Right ventricle myocardium inferior (tissue), 1 donor: ENCODE results near the gene AHRR. TPM values are rescaled to one million over a fixed set of nuclear protein-coding genes. Genes with fewer than 3 reads are reported as not detected.
"Not testable (repeated sequence)": the region's sequence is repeated elsewhere in the genome, so short reads cannot be mapped to it uniquely, and the experiment has no call there.

Experiments used
- ATAC-seq: fragments of 200-7000 bp; cut with Tn5 transposase; one replicate; pipeline ENCODE4 v1.9.1; 2020; ENCODE audit warnings: mild to moderate bottlenecking, moderate library complexity
- DNase-seq: peaks from one replicate; pipeline ENCODE4 v3.0.0; 2021; ENCODE audit errors: missing footprints
- intact Hi-C: fragments of 100-400 bp; cut with DNase I; formaldehyde crosslinking; loops from one replicate; pipeline ENCODE4 v1.11.0; 2022
- total RNA-seq: library from RNA; stranded (reverse); fragmentation: NEBNext Ultra II Directional; extraction: Animal tissue kit (Norgen Biotek cat#: 25700); gene quantifications from one replicate; pipeline ENCODE4 v1.2.1, GENCODE V29; 2021
- donor health status: DM: no; HTN: yes; CAD: no; lungs with severe emphysema.

The AHRR gene
- total RNA-seq, 1 donor from 2014 or later, result 2.1 TPM

- DNase-seq, intact Hi-C loops, ATAC-seq: not testable (repeated sequence)
Measured at GRCh38 chr5:398141-398474, 76.6 kb downstream of the AHRR start.

DNA sequence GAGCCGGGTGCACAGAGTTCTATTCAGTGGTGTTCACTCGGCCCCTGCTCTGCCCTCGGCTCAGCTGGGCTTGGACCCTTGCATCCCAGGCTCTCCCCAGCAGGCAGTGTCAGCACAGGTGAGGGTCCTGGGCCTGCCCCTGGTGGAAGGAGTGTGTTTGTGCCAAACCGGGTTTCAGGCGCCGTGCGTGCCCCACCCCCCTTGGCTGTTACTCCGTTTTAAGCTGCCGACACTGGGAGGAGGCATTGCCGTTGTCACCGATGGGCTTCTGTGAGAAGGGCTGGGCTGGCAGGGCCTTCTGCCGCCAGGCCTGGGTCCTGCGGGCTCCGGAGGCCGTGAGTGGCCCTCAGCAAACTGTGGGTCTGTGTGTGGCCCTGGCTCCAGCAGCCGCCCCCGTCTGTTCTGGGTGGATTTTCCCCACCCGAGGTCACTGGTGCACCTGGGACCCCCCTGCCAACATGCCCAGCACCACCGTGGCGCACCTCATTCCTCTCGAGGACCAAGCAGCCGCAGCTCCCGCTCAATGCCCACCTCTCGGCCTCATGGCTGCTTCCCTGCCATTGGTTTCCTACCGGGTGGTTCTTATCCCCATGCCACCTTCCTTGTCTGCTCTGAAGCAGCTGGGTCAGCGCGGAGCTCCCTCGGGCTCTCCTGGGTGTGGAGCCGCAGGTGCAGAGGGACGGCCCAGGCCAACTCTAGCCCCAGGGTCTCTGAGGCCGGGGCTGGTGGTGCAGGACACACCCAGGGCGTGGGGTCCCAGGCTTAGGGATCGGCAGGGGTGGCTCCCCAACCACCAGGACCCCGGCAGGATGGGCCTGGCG lies 77.2 kb downstream of the AHRR start:
- ATAC-seq (no peak), DNase-seq (peak; percentile 37)
- intact Hi-C loops, result no loop called here

DNA sequence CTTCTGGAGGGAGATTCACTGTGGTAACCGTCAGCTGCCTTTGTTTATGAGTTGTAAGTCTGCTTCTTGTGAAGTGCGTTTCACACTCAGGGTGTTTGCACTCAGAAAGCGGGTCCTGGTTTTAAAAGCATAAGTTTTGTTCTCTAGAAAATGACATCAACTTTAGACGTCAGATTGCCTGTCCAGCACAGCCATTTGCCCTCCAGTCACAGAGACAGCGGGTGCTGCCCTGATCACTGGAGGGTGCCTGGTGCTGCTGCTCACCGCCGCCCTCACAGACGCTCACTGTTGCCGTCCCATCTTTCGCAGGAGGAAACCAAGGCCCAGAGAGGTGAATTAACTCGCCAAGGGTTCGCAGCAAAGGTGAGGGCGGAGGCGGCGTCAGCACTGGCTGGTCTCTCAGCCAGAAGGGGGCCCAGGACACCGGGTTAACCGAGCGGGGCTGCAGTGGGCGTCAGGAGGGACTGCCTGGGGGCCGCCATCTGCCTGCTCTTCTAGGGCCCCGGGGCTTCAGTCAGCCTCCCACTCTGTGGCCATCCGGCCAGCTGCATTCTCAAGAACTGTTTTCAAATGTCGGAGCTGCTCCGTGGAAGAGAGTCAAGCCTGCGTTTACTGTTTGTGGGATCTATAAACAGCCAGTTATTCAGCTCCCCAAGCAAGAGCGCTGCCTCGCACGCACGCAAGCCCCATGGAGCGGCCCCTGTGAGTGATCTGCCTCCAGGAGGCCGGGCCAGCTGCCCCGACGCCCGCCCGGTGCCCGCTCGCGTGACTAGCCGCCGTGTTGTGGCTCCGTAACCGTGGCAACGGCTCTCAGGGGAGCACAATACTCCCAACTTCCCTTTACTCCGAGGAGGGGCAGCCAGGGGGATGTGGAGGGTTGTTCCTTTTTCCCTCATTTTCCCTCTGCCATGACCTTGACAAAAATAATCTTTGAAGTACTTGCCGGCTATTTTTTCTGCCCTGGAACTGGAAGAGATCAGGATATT lies 78.1 kb downstream of the AHRR start:
- intact Hi-C loops, result no loop called here
- ATAC-seq (peak; percentile 87), DNase-seq (peak; percentile 95)

DNA sequence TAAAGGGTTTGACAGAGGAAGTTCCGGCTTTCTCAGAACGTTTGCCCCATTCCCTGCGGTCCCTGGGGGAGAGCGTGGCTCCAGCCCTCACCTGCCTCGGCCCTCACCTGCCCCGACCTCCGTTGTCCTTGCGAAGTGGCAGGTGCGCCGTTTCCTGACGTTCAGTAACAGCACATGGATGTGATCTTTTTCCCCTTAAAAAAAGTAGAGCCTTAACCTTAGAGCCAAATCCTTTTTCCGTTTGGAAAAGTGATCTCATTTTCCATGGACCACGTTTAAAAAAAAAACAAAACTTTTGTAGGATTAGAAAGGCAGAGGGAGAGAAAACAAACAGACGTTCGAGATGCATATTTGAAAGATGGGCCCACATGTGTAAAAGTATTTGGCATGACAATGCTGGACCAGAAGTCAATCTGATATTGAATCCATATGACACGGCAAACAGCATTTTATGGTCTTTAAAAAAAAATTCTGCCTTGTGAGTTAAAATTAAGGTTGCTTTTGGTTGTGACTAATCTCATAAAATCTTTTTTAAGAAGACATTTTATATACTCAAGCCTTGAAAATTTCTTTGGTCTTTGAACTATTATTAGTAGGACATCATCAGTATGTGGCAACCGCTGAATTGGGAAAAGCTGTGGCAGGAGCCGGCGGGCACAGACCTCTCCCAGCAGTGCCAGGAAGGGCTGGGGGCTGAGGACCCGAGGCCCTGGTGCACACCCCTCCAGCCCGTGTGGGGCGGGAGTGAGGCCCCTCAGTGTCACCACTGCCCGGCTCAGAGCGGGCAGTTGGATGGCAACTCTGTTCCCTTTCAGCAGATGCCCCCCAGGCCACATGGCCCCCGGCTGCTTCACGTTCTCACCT lies 79.0 kb downstream of the AHRR start:
- ATAC-seq (no peak), DNase-seq (peak; percentile 50)
- intact Hi-C loops, result no loop called here

GRCh38 chr5:401146-402034 lies 79.9 kb downstream of the AHRR start:
- ATAC-seq (no peak), DNase-seq (peak; percentile 58)
- intact Hi-C loops, result no loop called here

- ATAC-seq, intact Hi-C loops, DNase-seq: not testable (repeated sequence)
Measured at GRCh38 chr5:402219-402614, 80.7 kb downstream of the AHRR start.

- DNase-seq, result peak; percentile 55
- no peak for ATAC-seq
- intact Hi-C loops, result no loop called here
Measured at GRCh38 chr5:402615-403359, 81.3 kb downstream of the AHRR start.

- intact Hi-C loops, result no loop called here
- ATAC-seq (no peak), DNase-seq (no peak)
Measured at GRCh38 chr5:403995-404394, 82.5 kb downstream of the AHRR start.

- ATAC-seq, result no peak
- intact Hi-C loops, result no loop called here
- no peak for DNase-seq
Measured at GRCh38 chr5:404666-405241, 83.2 kb downstream of the AHRR start.

- ATAC-seq, result no peak
Measured at GRCh38 chr5:405421-405820, 83.9 kb downstream of the AHRR start.

DNA sequence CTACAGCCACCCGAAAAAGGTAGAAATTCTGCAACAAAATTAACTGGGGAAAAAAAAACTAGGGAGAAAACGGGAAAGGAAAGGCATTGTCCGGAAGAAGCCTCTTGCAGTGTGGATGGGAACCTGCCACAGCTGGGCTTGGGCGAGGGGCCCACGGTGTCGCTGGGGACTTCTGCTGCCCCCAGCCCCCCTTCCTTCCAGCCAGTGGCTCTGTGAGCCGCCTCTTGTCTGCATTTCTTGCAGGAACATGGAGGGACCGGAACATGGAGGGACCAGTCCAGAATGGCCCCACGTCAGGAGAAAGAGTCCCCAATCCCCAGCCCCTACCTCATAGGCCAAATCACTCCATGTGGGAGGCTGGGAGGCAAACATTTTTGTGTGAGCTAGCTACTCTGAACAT lies 84.5 kb downstream of the AHRR start:
- ATAC-seq (no peak), DNase-seq (no peak)
- intact Hi-C loops, result no loop called here

More at GRCh38 chr5:405421-405820, 83.9 kb downstream of the AHRR start:
- DNase-seq, result no peak
- intact Hi-C loops, result no loop called here

GRCh38 chr5:407051-407450 lies 85.5 kb downstream of the AHRR start:
- intact Hi-C loops, result no loop called here
- ATAC-seq (no peak), DNase-seq (no peak)

- ATAC-seq, result no peak
- intact Hi-C loops, result no loop called here
- no peak for DNase-seq
Measured at GRCh38 chr5:407801-408268, 86.3 kb downstream of the AHRR start.

DNA sequence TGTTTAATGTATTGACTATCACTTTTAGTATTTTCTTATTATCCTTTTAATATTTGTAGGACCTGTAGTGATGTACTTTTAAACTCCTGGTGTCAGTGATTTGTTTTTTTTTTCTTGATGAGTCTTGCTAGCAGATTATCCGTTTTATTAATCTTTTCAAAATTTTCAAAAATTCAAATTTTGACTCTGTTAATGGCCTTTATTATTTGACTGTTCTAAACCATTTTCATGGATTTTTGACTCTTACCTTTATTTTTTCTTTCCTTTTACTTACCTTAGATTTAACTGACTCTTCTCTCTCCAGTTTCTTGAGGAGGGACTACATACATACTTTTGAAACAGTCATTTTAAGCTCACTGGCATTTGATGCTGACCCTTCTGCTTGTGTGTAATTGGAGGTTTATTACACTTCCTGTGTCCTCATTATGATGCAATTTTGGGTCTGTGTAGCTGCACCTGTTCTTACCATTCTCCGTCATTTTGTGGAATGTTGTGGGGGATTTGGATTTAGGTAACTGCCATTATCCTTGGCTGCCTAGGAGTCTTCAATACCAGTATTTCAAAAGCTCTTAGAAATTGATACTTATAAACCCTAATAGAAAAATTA lies 89.5 kb downstream of the AHRR start:
- ATAC-seq (no peak), DNase-seq (no peak)
- intact Hi-C loops, result no loop called here

DNA sequence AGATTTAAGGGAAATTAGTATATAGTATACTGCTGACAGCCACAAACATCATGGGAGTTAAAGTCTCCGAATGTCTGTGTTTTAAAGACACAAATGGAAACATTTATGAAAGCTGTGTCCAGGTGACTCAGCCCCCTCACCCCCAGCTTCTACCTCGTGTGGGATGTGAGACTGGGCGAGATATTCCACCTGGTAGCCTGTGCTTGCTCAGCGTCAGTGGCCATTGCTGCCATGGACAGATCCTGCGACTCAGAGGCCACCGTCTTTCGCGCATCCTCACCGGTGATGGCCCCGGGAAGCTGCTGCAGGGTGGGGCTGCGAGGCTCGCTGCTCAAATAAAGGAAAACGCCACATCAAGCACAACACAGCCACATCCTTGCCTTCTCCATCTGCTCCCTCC lies 90.2 kb downstream of the AHRR start:
- no peak for DNase-seq
- intact Hi-C loops, result no loop called here

More for the DNA sequence above, 90.2 kb downstream of the AHRR start:
- no peak for ATAC-seq
